Measurements from ENCODE around the gene CCDC88A. TPM values are rescaled to one million over a fixed set of nuclear protein-coding genes. Genes with fewer than 3 reads are reported as not detected.

The CCDC88A gene
- total and polyA plus RNA-seq, 2 donors (not counting 1 experiment from before 2014, with no cell fraction given), result 2.7 to 26.0 TPM

- no peaks in the 10 kb centered on the region for H3K9me3 Mint-ChIP-seq (ENCODE audit: insufficient read depth)
- no peak overlapping the region for H3K27ac Mint-ChIP-seq
- no peaks in the 10 kb centered on the region for H3K79me2 ChIP-seq (ENCODE audit: control insufficient read depth, insufficient read depth, low read length)
- no peak overlapping the region for H3K9ac ChIP-seq (ENCODE audit: low read length)
- no peaks in the 10 kb centered on the region for H3K36me3 ChIP-seq (replicated peaks in 1 of 2; ENCODE audit: control extremely low read depth in 1 of 2, control insufficient read depth in 1 of 2, extremely low read depth in 1 of 2, insufficient read depth in 2 of 2, low read length in 1 of 2)
- H3K27me3 ChIP-seq (replicated peaks in 1 of 4; ENCODE audit: control extremely low read depth in 1 of 4, control insufficient read depth in 3 of 4, insufficient read depth in 4 of 4, low read length in 3 of 4), result no peaks in the 10 kb centered on the region
- WGBS (ENCODE audit: insufficient coverage), result 91% methylated on average over 6 of the region's 8 CpGs
- H3K27me3 Mint-ChIP-seq, result peaks cover 9% of the 10 kb centered on the region
- H2AFZ ChIP-seq (ENCODE audit: insufficient read depth, low read depth, low read length, poor library complexity, severe bottlenecking), result no peak overlapping the region
- no peaks in the 10 kb centered on the region for H4K20me1 ChIP-seq (ENCODE audit: control insufficient read depth, insufficient read depth, low read length, poor library complexity, severe bottlenecking)
- ATAC-seq (ENCODE audit: low read depth), result no peak
- intact Hi-C loops (cut with micrococcal nuclease), result no loop called here
- H3K4me3 Mint-ChIP-seq, result no peak overlapping the region
- ChIA-PET POLR2A (no interaction called here), CTCF (no interaction called here)
- no peak for TF ChIP-seq EZH2 (IDR thresholded peaks at IDR 0.05; ENCODE audit: borderline replicate concordance, insufficient read depth, low read depth, low read length, poor library complexity, severe bottlenecking)
- no peak for TF ChIP-seq CTCF (IDR thresholded peaks at IDR 0.05)
- no peak overlapping the region for H3K4me3 ChIP-seq (ENCODE audit: control extremely low read depth in 1 of 5, extremely low read depth in 1 of 5, insufficient read depth in 1 of 5, low read depth in 2 of 5, low read length in 4 of 5)
- no peak for DNase-seq
- no peak overlapping the region for H3K27ac ChIP-seq (ENCODE audit: low read length in 2 of 2)
- H3K9me3 ChIP-seq (ENCODE audit: control extremely low read depth in 1 of 3, control insufficient read depth in 2 of 3, insufficient read depth in 1 of 3, low read length in 2 of 3), result no peaks in the 10 kb centered on the region
- H3K4me1 Mint-ChIP-seq, result no peaks in the 10 kb centered on the region
- H3K4me2 ChIP-seq (replicated peaks; ENCODE audit: low read depth, low read length, poor library complexity, severe bottlenecking), result no peak overlapping the region
- no peaks in the 10 kb centered on the region for H3K4me1 ChIP-seq (ENCODE audit: control insufficient read depth in 2 of 2, insufficient read depth in 2 of 2, low read length in 2 of 2)
Measured at GRCh38 chr2:55438391-55439100, 18.9 kb upstream of the CCDC88A start.

- H3K4me3 Mint-ChIP-seq, result no peak overlapping the region
- POLR2A ChIA-PET, result no interaction called here
Measured at GRCh38 chr2:55437515-55438390, 18.1 kb upstream of the CCDC88A start.

More at GRCh38 chr2:55437515-55438390, 18.1 kb upstream of the CCDC88A start:
- H3K9ac ChIP-seq (ENCODE audit: low read length), result no peak overlapping the region
- H3K79me2 ChIP-seq (ENCODE audit: control insufficient read depth, insufficient read depth, low read length), result no peaks in the 10 kb centered on the region
- Mint-ChIP-seq H3K27me3 (peaks cover 5% of the 10 kb centered on the region), H3K27ac (no peak overlapping the region), H3K9me3 (ENCODE audit: insufficient read depth) (no peaks in the 10 kb centered on the region), H3K4me1 (no peaks in the 10 kb centered on the region)
- H3K4me1 ChIP-seq (ENCODE audit: control insufficient read depth in 2 of 2, insufficient read depth in 2 of 2, low read length in 2 of 2), result no peaks in the 10 kb centered on the region
- TF ChIP-seq EZH2 (IDR thresholded peaks at IDR 0.05; ENCODE audit: borderline replicate concordance, insufficient read depth, low read depth, low read length, poor library complexity, severe bottlenecking), result no peak
- H2AFZ ChIP-seq (ENCODE audit: insufficient read depth, low read depth, low read length, poor library complexity, severe bottlenecking), result no peak overlapping the region
- no peak overlapping the region for H3K27ac ChIP-seq (ENCODE audit: low read length in 2 of 2)
- no peaks in the 10 kb centered on the region for H3K36me3 ChIP-seq (replicated peaks in 1 of 2; ENCODE audit: control extremely low read depth in 1 of 2, control insufficient read depth in 1 of 2, extremely low read depth in 1 of 2, insufficient read depth in 2 of 2, low read length in 1 of 2)
- no peaks in the 10 kb centered on the region for H3K9me3 ChIP-seq (ENCODE audit: control extremely low read depth in 1 of 3, control insufficient read depth in 2 of 3, insufficient read depth in 1 of 3, low read length in 2 of 3)
- ATAC-seq (ENCODE audit: low read depth) (no peak), DNase-seq (no peak)
- no peak overlapping the region for H3K4me2 ChIP-seq (replicated peaks; ENCODE audit: low read depth, low read length, poor library complexity, severe bottlenecking)
- H3K4me3 ChIP-seq (ENCODE audit: control extremely low read depth in 1 of 5, extremely low read depth in 1 of 5, insufficient read depth in 1 of 5, low read depth in 2 of 5, low read length in 4 of 5), result no peak overlapping the region
- no peaks in the 10 kb centered on the region for H4K20me1 ChIP-seq (ENCODE audit: control insufficient read depth, insufficient read depth, low read length, poor library complexity, severe bottlenecking)
- CTCF ChIA-PET, result interaction anchor here (1.3 kb wide), 1 partner anchor 263 kb away, joined by 3 read pairs; no protein-coding TSS in a partner anchor
- intact Hi-C loops (cut with micrococcal nuclease), result no loop called here
- no peaks in the 10 kb centered on the region for H3K27me3 ChIP-seq (replicated peaks in 1 of 4; ENCODE audit: control extremely low read depth in 1 of 4, control insufficient read depth in 3 of 4, insufficient read depth in 4 of 4, low read length in 3 of 4)
- 96% methylated on average over 9 of the region's 9 CpGs for WGBS (ENCODE audit: insufficient coverage)

Data from B cell (primary cell).